NB4 (cell line): ENCODE data around the gene PTRH2.
A peak's percentile ranks its signal among the peaks of the same experiment; 100 is the strongest.

Experiments used
- CTCF ChIP-seq: IDR thresholded peaks from one replicate; pipeline ENCODE4 v1.5.1; 2012; ENCODE audit warnings: low read depth, low read length
- POLR2A ChIP-seq: IDR thresholded peaks from 2 replicates; pipeline ENCODE4 v1.6.1; 2011; ENCODE audit warnings: mild to moderate bottlenecking; ENCODE audit not compliant: insufficient read length; ENCODE audit errors: extremely low read depth

- peak; percentile 46 for TF ChIP-seq CTCF
- TF ChIP-seq POLR2A: no peak
These were observed 39.7 kb upstream of the PTRH2 start for GRCh38 chr17:59746849-59747445.
